Sigmoid colon (tissue), 7 donors: Measurements from ENCODE around the gene NDUFS8. TPM values are rescaled to one million over a fixed set of nuclear protein-coding genes. Genes with fewer than 3 reads are reported as not detected.

Experiments
- DNase-seq: peaks from one replicate; pipeline ENCODE4 v3.0.0-alpha.2; 2019
- H3K27ac ChIP-seq, 4 donors: fragments of 200-600 bp; sonication (generic); one replicate each; pipeline ENCODE4 v1.5.1; 2016 to 2019; ENCODE audit warnings: mild to moderate bottlenecking in 1 of 4
- H3K27me3 ChIP-seq, 3 donors: fragments of 200-600 bp; sonication (generic); one replicate each; pipeline ENCODE4 v1.5.1; 2019; ENCODE audit warnings: mild to moderate bottlenecking in 1 of 3
- H3K36me3 ChIP-seq, 4 donors: fragments of 200-600 bp; sonication (generic); one replicate each; pipeline ENCODE4 v1.5.1; 2016 to 2019
- H3K4me1 ChIP-seq, 4 donors: fragments of 200-600 bp; sonication (generic); one replicate each; pipeline ENCODE4 v1.5.1; 2017 to 2019
- H3K4me3 ChIP-seq, 4 donors: fragments of 200-600 bp; sonication (generic); one replicate each; pipeline ENCODE4 v1.5.1; 2017 to 2019; ENCODE audit warnings: mild to moderate bottlenecking in 2 of 4, moderate library complexity in 1 of 4
- H3K9me3 ChIP-seq, 4 donors: fragments of 200-600 bp in 3 of 4; sonication (generic) in 3 of 4; one replicate each; pipeline versions ENCODE4 v1.5.1 to v1.6.1; 2013 to 2019
- CTCF ChIP-seq, 4 experiments: fragments of 450-650 bp in 3 of 4; fragments of 200-600 bp in 1 of 4; IDR thresholded peaks; one replicate each; pipeline ENCODE4 v1.5.1; 2016 to 2019; ENCODE audit warnings: antibody characterized with exemption in 4 of 4, mild to moderate bottlenecking in 3 of 4, moderate library complexity in 2 of 4
- EP300 ChIP-seq, 4 donors: sonication (generic); formaldehyde crosslinking; IDR thresholded peaks; one replicate each; pipeline ENCODE4 v1.6.1; 2017; ENCODE audit warnings: antibody characterized with exemption in 4 of 4
- POLR2A ChIP-seq, 2 donors: fragments of 450-650 bp; IDR thresholded peaks; one replicate each; pipeline ENCODE4 v1.6.1; 2016; ENCODE audit warnings: antibody characterized with exemption in 2 of 2, mild to moderate bottlenecking in 2 of 2, moderate library complexity in 2 of 2
- POLR2AphosphoS5 ChIP-seq, 4 donors: sonication (generic); formaldehyde crosslinking; IDR thresholded peaks; one replicate each; pipeline ENCODE4 v1.6.1; 2017; ENCODE audit warnings: antibody characterized with exemption in 4 of 4
- WGBS, 2 donors: extraction: QIAGEN DNeasy Blood & Tissue Kit; methylation state at CpG; one replicate each; pipeline ENCODE4 v1.1.7; 2013; 5-methylcytosine and 5-hydroxymethylcytosine counted together
- intact Hi-C: fragments of 100-400 bp; cut with DNase I; formaldehyde crosslinking; loops from one replicate; pipeline ENCODE4 v1.15.1; 2023
- polyA plus RNA-seq, 3 donors: library from polyadenylated mRNA; stranded (reverse); fragments of 200-250 nt; gene quantifications; one replicate each; pipeline ENCODE4 v1.2.3, GENCODE V29; 2013
- total RNA-seq, 4 donors: library from RNA; depleted of rRNA; stranded (reverse); fragments of >200 nt; gene quantifications; one replicate each; pipeline ENCODE4 v1.1.0, GENCODE V29; 2016
- donor health status: healthy with polysubstance abuse.
- donor health status: Bipolar disorder and iron deficiency.
- donor health status: healthy.

NDUFS8 gene
- total and polyA plus RNA-seq, 7 donors = 149 to 255 (median 174) TPM

- WGBS, 2 donors = 95 to 97% methylated on average over 18 of the region's 18 CpGs
- Histone ChIP-seq H3K9me3 (no peaks in the 10 kb centered on the region), H3K4me1 (peaks cover 0 to 31% (median 19%) of the 10 kb centered on the region in 4 donors), H3K27me3 (no peaks in the 10 kb centered on the region), H3K27ac (no peak overlapping the region), H3K36me3 (peaks cover 9 to 73% (median 42%) of the 10 kb centered on the region in 4 donors), H3K4me3 (no peak overlapping the region)
- DNase-seq = no peak
- TF ChIP-seq EP300 (IDR thresholded peaks at IDR 0.05) = no peak
- no peak for TF ChIP-seq CTCF (IDR thresholded peaks at IDR 0.05)
- TF ChIP-seq POLR2A (IDR thresholded peaks at IDR 0.05) = no peak
- TF ChIP-seq POLR2AphosphoS5 (IDR thresholded peaks at IDR 0.05) = no peak
- intact Hi-C loops = no loop called here
Observed at GRCh38 chr11:68044898-68045351, 14.4 kb downstream of the NDUFS8 start.

GRCh38 chr11:68047437-68048290 is 17.2 kb downstream of the NDUFS8 start:
- intact Hi-C loops = no loop called here
- Histone ChIP-seq H3K27me3 (no peaks in the 10 kb centered on the region), H3K27ac (no peak overlapping the region), H3K9me3 (no peaks in the 10 kb centered on the region), H3K4me1 (peaks cover 0 to 6% (median 3%) of the 10 kb centered on the region in 4 donors), H3K36me3 (peaks cover 17 to 89% (median 52%) of the 10 kb centered on the region in 4 donors), H3K4me3 (no peak overlapping the region)
- peak; percentile 56 for DNase-seq
- TF ChIP-seq CTCF (IDR thresholded peaks at IDR 0.05) = no peak
- TF ChIP-seq EP300 (IDR thresholded peaks at IDR 0.05) = no peak
- TF ChIP-seq POLR2A (IDR thresholded peaks at IDR 0.05) = no peak
- TF ChIP-seq POLR2AphosphoS5 (IDR thresholded peaks at IDR 0.05) = no peak
- 93 to 94% methylated on average over 37 of the region's 37 CpGs for WGBS, 2 donors

GRCh38 chr11:68048681-68049508 is 18.4 kb downstream of the NDUFS8 start:
- DNase-seq = peak; percentile 61
- H3K27me3 ChIP-seq = no peaks in the 10 kb centered on the region
- TF ChIP-seq POLR2A (IDR thresholded peaks at IDR 0.05) = no peak
- TF ChIP-seq CTCF (IDR thresholded peaks at IDR 0.05) = no peak
- TF ChIP-seq POLR2AphosphoS5 (IDR thresholded peaks at IDR 0.05) = no peak
- TF ChIP-seq EP300 (IDR thresholded peaks at IDR 0.05) = no peak
- H3K4me1 ChIP-seq = no peaks in the 10 kb centered on the region
- peaks cover 17 to 86% (median 46%) of the 10 kb centered on the region in 4 donors for H3K36me3 ChIP-seq
- H3K9me3 ChIP-seq = no peaks in the 10 kb centered on the region
- WGBS, 2 donors = 93% methylated on average over 35 of the region's 35 CpGs
- intact Hi-C loops = no loop called here
- H3K4me3 ChIP-seq = no peak overlapping the region
- H3K27ac ChIP-seq = no peak overlapping the region

- no peak for DNase-seq
- TF ChIP-seq CTCF (IDR thresholded peaks at IDR 0.05) (no peak), POLR2A (IDR thresholded peaks at IDR 0.05) (no peak), EP300 (IDR thresholded peaks at IDR 0.05) (no peak), POLR2AphosphoS5 (IDR thresholded peaks at IDR 0.05) (no peak)
- H3K4me1 ChIP-seq = no peaks in the 10 kb centered on the region
- intact Hi-C loops = no loop called here
- no peaks in the 10 kb centered on the region for H3K9me3 ChIP-seq
- H3K36me3 ChIP-seq = peaks cover 17 to 78% (median 39%) of the 10 kb centered on the region in 4 donors
- H3K4me3 ChIP-seq = no peak overlapping the region
- H3K27ac ChIP-seq = no peak overlapping the region
- 94% methylated on average over 40 of the region's 40 CpGs for WGBS, 2 donors
- H3K27me3 ChIP-seq = no peaks in the 10 kb centered on the region
Observed at GRCh38 chr11:68049509-68050370, 19.3 kb downstream of the NDUFS8 start.
